Endothelial cell of umbilical vein (primary cell): Measurements from ENCODE around the gene MRPS16. TPM values are rescaled to one million over a fixed set of nuclear protein-coding genes. Genes with fewer than 3 reads are reported as not detected.

ENCODE experiments used
- BruUV-seq: library from RNA; stranded (reverse); fragments of 400-500 nt; replicated peaks from 2 replicates; lab custom pipeline; 2021; lab: Mats Ljungman, UMichigan
- CTCF ChIA-PET: fragments of 300-600, 350-600 bp; sonication (Branson Sonifier 250); formaldehyde crosslinking; loops from one replicate; lab custom pipeline; 2021; ENCODE audit warnings: antibody characterized with exemption, inconsistent platforms; lab: Charles Lee
- POLR2A ChIA-PET: fragments of 300-600, 350-600 bp; sonication (Branson Sonifier 250); formaldehyde crosslinking; loops from one replicate; lab custom pipeline; 2021; ENCODE audit warnings: antibody characterized with exemption, inconsistent platforms; lab: Charles Lee
- DNase-seq: peaks from one replicate; pipeline ENCODE4 v3.0.0-alpha.2; 2011; ENCODE audit warnings: low read depth, low spot score
- FAIRE-seq: peaks from 2 replicates; lab custom pipeline; 2011; peaks lifted over from hg19 to GRCh38; lab: Jason Lieb, UNC
- H2AFZ ChIP-seq: 2 replicates; pipeline ENCODE4 v1.6.0; 2012; ENCODE audit warnings: low read depth, low read length, control low read depth, inconsistent platforms
- H3K27ac ChIP-seq: 2 replicates; pipeline ENCODE4 v1.5.1; 2011; ENCODE audit warnings: low read depth, mild to moderate bottlenecking, control low read depth, low read length, moderate library complexity; ENCODE audit not compliant: insufficient read depth
- H3K27me3 ChIP-seq, 2 experiments: 2 replicates each; pipeline versions ENCODE4 v1.6.0 to v1.6.1; 2011; ENCODE audit warnings: low read length in 2 of 2, mixed read lengths in 1 of 2; ENCODE audit not compliant: control insufficient read depth in 2 of 2, insufficient read depth in 2 of 2
- H3K36me3 ChIP-seq, 2 experiments: 2 replicates in 1 of 2; 3 replicates in 1 of 2; pipeline ENCODE4 v1.5.1; 2011; ENCODE audit warnings: low read length in 2 of 2, mild to moderate bottlenecking in 1 of 2, moderate library complexity in 1 of 2; ENCODE audit not compliant: control insufficient read depth in 2 of 2, insufficient read depth in 2 of 2; ENCODE audit errors: extremely low read depth in 1 of 2
- H3K4me1 ChIP-seq: 3 replicates; pipeline ENCODE4 v1.5.1; 2011; ENCODE audit warnings: mild to moderate bottlenecking, low read length; ENCODE audit not compliant: control insufficient read depth, insufficient read depth; ENCODE audit errors: extremely low read depth
- H3K4me2 ChIP-seq: 2 replicates; pipeline ENCODE4 v1.6.1; 2011; ENCODE audit warnings: low read length, control low read depth, mixed read lengths; ENCODE audit not compliant: insufficient read depth
- H3K4me3 ChIP-seq, 3 experiments: fragments of 200-600 bp in 1 of 3; sonication (generic), shearing (Covaris generic) in 1 of 3; replicated peaks in 1 of 3; 2 replicates each; pipeline ENCODE4 v1.5.1; 2011 to 2016; ENCODE audit warnings: control low read depth in 3 of 3, low read length in 3 of 3, mild to moderate bottlenecking in 2 of 3, inconsistent platforms in 1 of 3, low read depth in 1 of 3, moderate library complexity in 1 of 3; ENCODE audit not compliant: insufficient read depth in 1 of 3
- H3K79me2 ChIP-seq: 2 replicates; pipeline ENCODE4 v1.6.0; 2012; ENCODE audit warnings: low read length, inconsistent platforms; ENCODE audit not compliant: control insufficient read depth, insufficient read depth
- H3K9ac ChIP-seq: replicated peaks from 2 replicates; pipeline ENCODE3; 2011; ENCODE audit warnings: low read length, control low read depth; ENCODE audit not compliant: insufficient read depth; ENCODE audit errors: extremely low read depth
- H3K9me1 ChIP-seq: replicated peaks from 3 replicates; pipeline ENCODE4 v1.6.0; 2011; ENCODE audit warnings: mild to moderate bottlenecking, low read length; ENCODE audit not compliant: control insufficient read depth, insufficient read depth; ENCODE audit errors: extremely low read depth
- H3K9me3 ChIP-seq: replicated peaks from 2 replicates; pipeline ENCODE4 v1.5.1; 2012; ENCODE audit warnings: low read length, inconsistent platforms; ENCODE audit not compliant: control insufficient read depth, insufficient read depth
- H4K20me1 ChIP-seq: replicated peaks from 2 replicates; pipeline ENCODE3; 2011; ENCODE audit warnings: mild to moderate bottlenecking, low read length; ENCODE audit not compliant: control insufficient read depth, insufficient read depth; ENCODE audit errors: extremely low read depth
- CTCF ChIP-seq, 2 donors: IDR thresholded peaks; 1 replicate in 1 of 2; 2 replicates in 1 of 2; pipeline ENCODE4 v1.5.1; 2011; ENCODE audit warnings: low read length in 2 of 2, mild to moderate bottlenecking in 2 of 2, moderate library complexity in 2 of 2, control low read depth in 1 of 2, inconsistent platforms in 1 of 2, low read depth in 1 of 2; ENCODE audit not compliant: insufficient read depth in 1 of 2; ENCODE audit errors: extremely low read depth in 1 of 2
- EZH2 ChIP-seq: IDR thresholded peaks from 2 replicates; pipeline ENCODE4 v1.6.1; 2012; ENCODE audit warnings: borderline replicate concordance, low read depth, mild to moderate bottlenecking, moderate library complexity, low read length, inconsistent platforms; ENCODE audit not compliant: severe bottlenecking
- FOS ChIP-seq: IDR thresholded peaks from 2 replicates; pipeline ENCODE4 v1.6.1; 2011; ENCODE audit warnings: mild to moderate bottlenecking, low read length, moderate library complexity, borderline replicate concordance; ENCODE audit not compliant: insufficient read depth
- GATA2 ChIP-seq: IDR thresholded peaks from 2 replicates; pipeline ENCODE4 v1.7.0; 2011; ENCODE audit warnings: low read depth, mild to moderate bottlenecking, moderate library complexity, mixed read lengths, low read length; ENCODE audit not compliant: insufficient read length, insufficient read depth
- JUN ChIP-seq: IDR thresholded peaks from 2 replicates; pipeline ENCODE4 v1.6.1; 2011; ENCODE audit warnings: borderline replicate concordance, low read depth; ENCODE audit not compliant: insufficient read length, insufficient read depth
- MAX ChIP-seq: IDR thresholded peaks from 2 replicates; pipeline ENCODE4 v1.6.1; 2011; ENCODE audit not compliant: insufficient read depth, insufficient read length
- MYC ChIP-seq: IDR thresholded peaks from one replicate; pipeline ENCODE4 v1.6.1; 2011; ENCODE audit warnings: mild to moderate bottlenecking, low read depth, low read length
- POLR2A ChIP-seq: IDR thresholded peaks from 2 replicates; pipeline ENCODE4 v1.6.1; 2012; ENCODE audit warnings: low read depth, mild to moderate bottlenecking, control low read depth, low read length
- POLR2AphosphoS5 ChIP-seq: IDR thresholded peaks from 2 replicates; pipeline ENCODE4 v1.6.1; 2012; ENCODE audit warnings: low read depth, mild to moderate bottlenecking, control low read depth, low read length, moderate library complexity; ENCODE audit not compliant: insufficient read depth
- dilution Hi-C: fragments of 300-500 bp; cut with MboI; formaldehyde crosslinking; loops from one replicate; pipeline ENCODE4 v1.15.0; 2019; ENCODE audit warnings: low sequenced_read_pairs; ENCODE audit not compliant: extremely low pct_ligation_motif_present
- intact Hi-C: fragments of 100-400 bp; cut with micrococcal nuclease; formaldehyde crosslinking; loops from one replicate; pipeline ENCODE4 v1.10.0; 2022
- polyA plus RNA-seq, 4 experiments: library from polyadenylated mRNA; depleted of rRNA in 3 of 4; stranded (reverse) in 3 of 4; unstranded in 1 of 4; fragments of >200 nt; gene quantifications; 2 replicates each; pipeline versions ENCODE4 v1.2.1 to v1.2.3, GENCODE V29; 2011 to 2012; ENCODE audit warnings: missing spikeins in 1 of 4
- total RNA-seq: library from RNA; stranded (reverse); gene quantifications from 2 replicates; pipeline ENCODE4 v1.2.3, GENCODE V29; 2021

Gene MRPS16
- total and polyA plus RNA-seq, 2 donors (not counting 3 experiments of a cell fraction or from before 2014, with no cell fraction given) = 86.0 to 161 TPM

GRCh38 chr10:73226663-73227062 is 25.8 kb downstream of the MRPS16 start:
- dilution Hi-C loops (no loop called here), intact Hi-C loops (no loop called here)
- ChIA-PET CTCF (interaction anchor here (1.5 kb wide), 1 partner anchor 9 kb away, joined by 3 read pairs; no protein-coding TSS in a partner anchor), POLR2A (no interaction called here)
- Histone ChIP-seq H3K4me3 (no peak overlapping the region), H3K9me1 (no peaks in the 10 kb centered on the region), H3K9ac (no peak overlapping the region), H3K36me3 (peaks cover 0 to 3% of the 10 kb centered on the region in 2 experiments), H3K79me2 (no peaks in the 10 kb centered on the region), H3K27ac (no peak overlapping the region), H4K20me1 (no peaks in the 10 kb centered on the region), H3K9me3 (no peaks in the 10 kb centered on the region), H2AFZ (no peak overlapping the region), H3K27me3 (no peaks in the 10 kb centered on the region), H3K4me2 (no peak overlapping the region), H3K4me1 (no peaks in the 10 kb centered on the region)
- BruUV-seq = no TSS peak
- TF ChIP-seq GATA2 (no peak), EZH2 (no peak), MYC (no peak), POLR2A (no peak), JUN (no peak), MAX (no peak), CTCF (IDR thresholded peaks at IDR 0.05; ENCODE audit: extremely low read depth in 1 of 2, insufficient read depth in 1 of 2, low read depth in 1 of 2, low read length in 2 of 2) (no peak), POLR2AphosphoS5 (no peak), FOS (no peak)
- FAIRE-seq (no peak), DNase-seq (no peak)
